Activated CD8-positive, alpha-beta memory T cell treated with anti-CD3 and anti-CD28 coated beads, Interleukin-2, amount 50 U/mL, for 48 hours (primary cell): ENCODE data around the gene SLC12A7.
A peak's percentile ranks its signal among the peaks of the same experiment; 100 is the strongest.

Experiments
- DNase-seq: peaks from one replicate; pipeline ENCODE4 v3.0.0-alpha.2; 2020

SLC12A7 gene

GRCh38 chr5:1015507-1015906 lies 96.4 kb downstream of the SLC12A7 start:
- no peak for DNase-seq

- DNase-seq = no peak
Observed at GRCh38 chr5:1014781-1015221, 97.1 kb downstream of the SLC12A7 start.

GRCh38 chr5:1014346-1014745 lies 97.5 kb downstream of the SLC12A7 start:
- no peak for DNase-seq

- no peak for DNase-seq
Observed at GRCh38 chr5:1013948-1014301, 97.9 kb downstream of the SLC12A7 start.

- no peak for DNase-seq
Observed at GRCh38 chr5:1013238-1013947, 98.5 kb downstream of the SLC12A7 start.

GRCh38 chr5:1012900-1013237 lies 99.0 kb downstream of the SLC12A7 start:
- DNase-seq = no peak

- DNase-seq = no peak
Observed at GRCh38 chr5:1012313-1012841, 99.5 kb downstream of the SLC12A7 start.

- no peak for DNase-seq
Observed at GRCh38 chr5:1011741-1012312, 100.0 kb downstream of the SLC12A7 start.

- DNase-seq = no peak
Observed at GRCh38 chr5:1011226-1011631, 100.6 kb downstream of the SLC12A7 start.

GRCh38 chr5:1010641-1011046 lies 101.2 kb downstream of the SLC12A7 start:
- no peak for DNase-seq

- no peak for DNase-seq
Observed at GRCh38 chr5:1010181-1010510, 101.7 kb downstream of the SLC12A7 start.

- DNase-seq = peak; percentile 53
Observed at GRCh38 chr5:1009359-1010180, 102.3 kb downstream of the SLC12A7 start.

- DNase-seq = peak; percentile 81
Observed at GRCh38 chr5:1008451-1009358, 103.2 kb downstream of the SLC12A7 start, which contains the start of gene NKD2. TSS of gene NKD2 (plus strand) at chr5:1008802. CDS start at chr5:1009058, 256 bp downstream.

GRCh38 chr5:1007681-1008450 lies 104.0 kb downstream of the SLC12A7 start:
- no peak for DNase-seq

- peak; percentile 49 for DNase-seq
Observed at GRCh38 chr5:1007221-1007680, 104.6 kb downstream of the SLC12A7 start.

- peak; percentile 39 for DNase-seq
Observed at GRCh38 chr5:1006656-1007071, 105.2 kb downstream of the SLC12A7 start.

- DNase-seq = peak; percentile 48
Observed at GRCh38 chr5:1005904-1006655, 105.8 kb downstream of the SLC12A7 start.

- DNase-seq = peak; percentile 45
Observed at GRCh38 chr5:1005249-1005851, 106.5 kb downstream of the SLC12A7 start.

GRCh38 chr5:1004461-1005248 lies 107.2 kb downstream of the SLC12A7 start:
- DNase-seq = peak; percentile 64
